HepG2 (cell line): ENCODE measurements around the gene FOXG1. TPM values are rescaled to one million over a fixed set of nuclear protein-coding genes. Genes with fewer than 3 reads are reported as not detected.

Experiments used
- ATAC-seq: fragments of 200-7000 bp; cut with Tn5 transposase; 3 replicates; pipeline ENCODE4 v1.9.1; 2020; ENCODE audit warnings: mild to moderate bottlenecking, moderate library complexity
- BruUV-seq: library from RNA; stranded (reverse); fragments of 400-500 nt; replicated peaks from 2 replicates; lab custom pipeline; 2021; lab: Mats Ljungman, UMichigan
- CTCF ChIA-PET: fragments of 300-600 bp; formaldehyde crosslinking; extraction: SDS; loops from one replicate; lab custom pipeline; 2021; ENCODE audit warnings: low total read pairs, inconsistent platforms, low intra/inter-chr PET ratio; lab: Yijun Ruan, JAX
- POLR2A ChIA-PET: fragments of 350-600 bp; sonication (Branson Sonifier 250); formaldehyde crosslinking; loops from one replicate; lab custom pipeline; 2020; ENCODE audit warnings: antibody characterized with exemption, inconsistent platforms; lab: Yijun Ruan, JAX
- DNase-seq: peaks from one replicate; pipeline ENCODE4 v3.0.0-alpha.2; 2015; ENCODE audit warnings: low spot score
- FAIRE-seq: peaks from 3 replicates; lab custom pipeline; 2011; peaks lifted over from hg19 to GRCh38; lab: Jason Lieb, UNC
- H2AFZ ChIP-seq: one replicate; pipeline ENCODE4 v1.6.1; 2011; ENCODE audit warnings: low read length, inconsistent platforms
- H3K27ac ChIP-seq: fragments of 300-600 bp; 3 replicates; pipeline ENCODE4 v1.8.0; 2011; ENCODE audit warnings: mixed run types, mild to moderate bottlenecking, mixed read lengths, low read length, inconsistent platforms; ENCODE audit not compliant: insufficient read depth; ENCODE audit errors: extremely low read length
- H3K27me3 ChIP-seq, 2 experiments: fragments of 200-600 bp in 1 of 2; 2 replicates in 1 of 2; 3 replicates in 1 of 2; pipeline versions ENCODE4 v1.6.0 to v1.8.0; 2011; ENCODE audit warnings: low read length in 2 of 2, mild to moderate bottlenecking in 2 of 2, moderate library complexity in 2 of 2, inconsistent platforms in 1 of 2; ENCODE audit not compliant: insufficient read depth in 2 of 2, control insufficient read depth in 1 of 2
- H3K36me3 ChIP-seq, 2 experiments: fragments of 200-600 bp in 1 of 2; replicated peaks in 1 of 2; 2 replicates in 1 of 2; 3 replicates in 1 of 2; pipeline versions ENCODE4 v1.5.1 to v1.8.0; 2011; ENCODE audit warnings: low read length in 2 of 2, inconsistent platforms in 1 of 2; ENCODE audit not compliant: insufficient read depth in 2 of 2, control insufficient read depth in 1 of 2
- H3K4me1 ChIP-seq: 2 replicates; pipeline ENCODE4 v1.5.1; 2012; ENCODE audit warnings: low read length, inconsistent platforms; ENCODE audit not compliant: insufficient read depth
- H3K4me2 ChIP-seq: 2 replicates; pipeline ENCODE4 v1.6.0; 2011; ENCODE audit warnings: low read depth, low read length, inconsistent platforms
- H3K4me3 ChIP-seq, 3 experiments: fragments of 200-600 bp in 1 of 3; sonication (generic), shearing (Covaris generic) in 1 of 3; replicated peaks in 1 of 3; 2 replicates each; pipeline ENCODE4 v1.5.1; 2011 to 2016; ENCODE audit warnings: low read length in 3 of 3, inconsistent platforms in 2 of 3, low read depth in 2 of 3, mild to moderate bottlenecking in 2 of 3, control low read depth in 1 of 3, mixed read lengths in 1 of 3; ENCODE audit not compliant: insufficient read depth in 1 of 3
- H3K79me2 ChIP-seq: one replicate; pipeline ENCODE4 v1.6.1; 2011; ENCODE audit warnings: low read length, inconsistent platforms; ENCODE audit not compliant: insufficient read depth
- H3K9ac ChIP-seq: 2 replicates; pipeline ENCODE4 v1.6.0; 2011; ENCODE audit warnings: mild to moderate bottlenecking, low read depth, low read length, inconsistent platforms; ENCODE audit not compliant: insufficient read depth
- H3K9me3 ChIP-seq: 2 replicates; pipeline ENCODE4 v1.5.1; 2012; ENCODE audit warnings: mild to moderate bottlenecking, low read length
- H4K20me1 ChIP-seq: 2 replicates; pipeline ENCODE4 v1.6.0; 2011; ENCODE audit warnings: inconsistent platforms, mild to moderate bottlenecking, low read length, moderate library complexity; ENCODE audit not compliant: insufficient read depth
- CHD4 ChIP-seq: fragments of 200-600 bp; sonication (generic); IDR thresholded peaks from 2 replicates; pipeline ENCODE4 v1.7.0; 2017; ENCODE audit warnings: mild to moderate bottlenecking, low read length, borderline replicate concordance
- FOXK1 ChIP-seq: sonication (generic); formaldehyde crosslinking; IDR thresholded peaks from 2 replicates; pipeline ENCODE4 v1.4.0; 2020; ENCODE audit warnings: low read depth, missing genetic modification reagents, borderline replicate concordance
- GPN1 ChIP-seq: sonication (generic); formaldehyde crosslinking; IDR thresholded peaks from 2 replicates; pipeline ENCODE4 v1.5.1; 2020; ENCODE audit warnings: missing genetic modification reagents, borderline replicate concordance
- HINFP ChIP-seq: sonication (generic); formaldehyde crosslinking; IDR thresholded peaks from 2 replicates; pipeline ENCODE4 v1.4.0; 2020; ENCODE audit warnings: low read depth, mild to moderate bottlenecking, missing genetic modification reagents
- TRIM22 ChIP-seq: fragments of 450-650 bp; IDR thresholded peaks from 2 replicates; pipeline ENCODE4 v1.6.1; 2017
- ZNF430 ChIP-seq: sonication (generic); formaldehyde crosslinking; IDR thresholded peaks from 2 replicates; pipeline ENCODE4 v1.9.0; 2021; ENCODE audit warnings: mild to moderate bottlenecking, missing genetic modification reagents
- ZNF510 ChIP-seq: sonication (generic); formaldehyde crosslinking; IDR thresholded peaks from 2 replicates; pipeline ENCODE4 v1.4.0; 2020; ENCODE audit warnings: low read depth, mild to moderate bottlenecking, missing genetic modification reagents
- WGBS: methylation state at CpG from one replicate; pipeline ENCODE4 v1.1.6; 2017; ENCODE audit warnings: low lambda C conversion rate; 5-methylcytosine and 5-hydroxymethylcytosine counted together
- in situ Hi-C: cut with HindIII; loops from 2 replicates; pipeline ENCODE4 v1.10.0; 2017; ENCODE audit warnings: low pct_unique_long_range_greater_than_20kb; ENCODE audit not compliant: extremely low pct_ligation_motif_present
- intact Hi-C: fragments of 100-400 bp; cut with micrococcal nuclease; formaldehyde crosslinking; loops from one replicate; pipeline ENCODE4 v1.10.0; 2022; ENCODE audit not compliant: unreplicated experiment
- polyA plus RNA-seq, 8 experiments: library from polyadenylated mRNA; depleted of rRNA in 3 of 8; stranded (reverse) in 7 of 8; unstranded in 1 of 8; fragments of >200 nt; fragmentation: Illumina TruSeq in 4 of 8; extraction: Trizol in 4 of 8; gene quantifications; 2 replicates each; pipeline versions ENCODE4 v1.2.1 to v1.2.3, GENCODE V29; 2011 to 2016; ENCODE audit warnings: low read depth in 4 of 8, missing spikeins in 1 of 8, mixed read lengths in 1 of 8; ENCODE audit not compliant: insufficient read depth in 1 of 8
- total RNA-seq, 5 experiments: library from RNA; depleted of rRNA; stranded (reverse); fragments of >200 nt; fragmentation: Illumina TruSeq; extraction: Trizol; gene quantifications; 2 replicates each; pipeline ENCODE4 v1.2.3, GENCODE V29; 2016; ENCODE audit warnings: low read depth in 1 of 5

FOXG1 gene
- total and polyA plus RNA-seq, 2 of the 13 experiments (the other 11 are each of a cell fraction or from before 2014, with no cell fraction given) = not detected

- POLR2A ChIA-PET = no interaction called here
- DNase-seq = no peak
- TF ChIP-seq TRIM22 = no peak
- TF ChIP-seq ZNF430 = no peak
- TF ChIP-seq FOXK1 (CRISPR knock-in tag) = no peak
- TF ChIP-seq ZNF510 (CRISPR knock-in tag) = no peak
- TF ChIP-seq GPN1 (CRISPR knock-in tag) = no peak
- TF ChIP-seq HINFP (CRISPR knock-in tag) = no peak
- TF ChIP-seq CHD4 = no peak
- TF ChIP-seq, all 625 proteins: peak for 0
- Histone ChIP-seq H3K79me2 (no peaks in the 10 kb centered on the region), H4K20me1 (no peaks in the 10 kb centered on the region), H3K27ac (no peak overlapping the region), H3K9me3 (peaks cover 9% of the 10 kb centered on the region), H3K27me3 (peaks cover 0 to 14% of the 10 kb centered on the region in 2 experiments; a peak in 1 of 5 replicates), H3K9ac (no peak overlapping the region), H3K36me3 (no peaks in the 10 kb centered on the region), H3K4me1 (no peaks in the 10 kb centered on the region), H3K4me3 (no peak overlapping the region), H2AFZ (no peak overlapping the region), H3K4me2 (no peak overlapping the region)
- WGBS = 88% methylated on average over 100 of the region's 100 CpGs
- CTCF ChIA-PET = no interaction called here
- no peak for ATAC-seq
- no TSS peak for BruUV-seq
- in situ Hi-C loops = no loop called here
- no peak for FAIRE-seq
- intact Hi-C loops = no loop called here
Measured at GRCh38 chr14:28767030-28767852, 654 bp downstream of the FOXG1 start.
